ENCODE data around the gene FGD2. TPM values are rescaled to one million over a fixed set of nuclear protein-coding genes. Genes with fewer than 3 reads are reported as not detected.

The FGD2 gene
- total RNA-seq, 1 donor from 2014 or later: not detected

DNA sequence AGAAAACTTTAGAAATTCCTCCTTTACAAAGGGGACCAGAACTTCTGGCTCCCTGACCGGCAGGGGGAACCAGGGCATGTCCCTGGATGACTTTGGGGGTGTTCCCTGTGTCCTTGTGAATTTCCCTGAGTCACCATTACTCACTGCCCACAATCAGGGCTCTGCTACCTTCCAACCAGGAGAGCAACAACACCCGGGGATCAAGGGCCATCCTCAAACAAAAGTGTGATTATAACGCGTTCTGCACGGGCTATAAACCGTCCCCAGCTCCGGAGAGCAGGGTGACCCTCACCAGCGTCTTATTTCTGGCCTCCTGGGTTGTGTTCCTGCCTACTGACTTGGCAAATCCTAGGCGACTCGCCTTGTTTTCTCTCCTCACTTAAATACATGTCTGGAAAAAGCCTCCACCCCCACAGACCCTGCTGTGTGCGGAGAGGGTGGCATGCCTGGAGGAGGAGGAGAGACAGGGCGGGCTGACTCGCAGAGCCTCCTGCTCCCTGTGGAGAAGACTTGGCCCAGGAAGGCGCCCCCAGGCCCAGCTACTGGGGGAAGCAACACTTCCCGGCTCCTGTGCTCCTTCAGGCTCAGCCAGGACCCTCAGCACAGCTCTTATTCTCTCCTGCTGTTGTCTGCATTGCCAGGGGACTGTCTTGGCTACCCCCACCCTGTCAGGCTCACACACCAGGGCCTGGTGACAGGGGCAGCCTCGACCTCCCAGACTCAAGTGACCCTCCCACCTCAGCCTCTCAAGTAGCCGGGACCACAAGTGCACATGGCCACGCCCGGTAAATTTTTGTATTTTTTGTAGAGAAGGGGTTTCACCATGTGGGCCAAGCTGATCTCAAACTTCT, 54.1 kb downstream of the FGD2 start:
- no peaks in the 10 kb centered on the region for H3K9me3 Mint-ChIP-seq
- H3K27ac Mint-ChIP-seq: peak overlapping the region; percentile 84
- H3K36me3 Mint-ChIP-seq: no peaks in the 10 kb centered on the region
- H3K27me3 Mint-ChIP-seq (ENCODE audit: low read depth): no peaks in the 10 kb centered on the region
- TF ChIP-seq CTCF (IDR thresholded peaks at IDR 0.05; ENCODE audit: unreplicated experiment): no peak
- DNase-seq (ENCODE audit: low spot score in 2 of 2, unreplicated experiment in 2 of 2): peak in 1 of 2 experiments; percentile 51
- H3K4me3 Mint-ChIP-seq: peak overlapping the region; percentile 7
- peaks cover 12% of the 10 kb centered on the region for H3K4me1 Mint-ChIP-seq

DNA sequence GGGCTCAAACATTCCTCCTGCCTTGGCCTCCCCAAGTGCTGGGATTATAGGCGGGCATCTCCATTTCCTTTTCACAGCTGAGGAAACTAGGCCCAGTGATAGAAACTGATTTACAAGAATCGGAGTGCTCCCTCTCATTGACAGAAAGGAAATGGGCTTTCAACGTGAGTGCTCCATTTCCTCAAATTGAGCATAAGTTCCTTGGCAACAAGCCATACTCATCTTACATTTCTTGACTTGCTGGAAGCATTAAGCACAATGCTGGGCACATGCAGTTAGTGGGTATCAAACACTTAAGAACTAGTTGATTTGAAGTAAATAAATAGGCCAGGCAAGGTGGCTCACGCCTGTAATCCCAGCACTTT, 54.7 kb downstream of the FGD2 start:
- no peaks in the 10 kb centered on the region for H3K36me3 Mint-ChIP-seq
- no peak overlapping the region for H3K4me3 Mint-ChIP-seq
- H3K27ac Mint-ChIP-seq: peak overlapping the region; percentile 84
- H3K4me1 Mint-ChIP-seq: peaks cover 12% of the 10 kb centered on the region
- H3K27me3 Mint-ChIP-seq (ENCODE audit: low read depth): no peaks in the 10 kb centered on the region
- H3K9me3 Mint-ChIP-seq: no peaks in the 10 kb centered on the region
- no peak for DNase-seq (ENCODE audit: low spot score in 2 of 2, unreplicated experiment in 2 of 2)
- TF ChIP-seq CTCF (IDR thresholded peaks at IDR 0.05; ENCODE audit: unreplicated experiment): no peak

GRCh38 chr6:37061157-37061804, 55.8 kb downstream of the FGD2 start:
- no peak for DNase-seq (ENCODE audit: low spot score in 2 of 2, unreplicated experiment in 2 of 2)
- H3K27ac Mint-ChIP-seq: no peak overlapping the region
- H3K9me3 Mint-ChIP-seq: no peaks in the 10 kb centered on the region
- no peaks in the 10 kb centered on the region for H3K27me3 Mint-ChIP-seq (ENCODE audit: low read depth)
- no peak for TF ChIP-seq CTCF (IDR thresholded peaks at IDR 0.05; ENCODE audit: unreplicated experiment)
- H3K36me3 Mint-ChIP-seq: no peaks in the 10 kb centered on the region
- H3K4me3 Mint-ChIP-seq: no peak overlapping the region
- peaks cover 12% of the 10 kb centered on the region for H3K4me1 Mint-ChIP-seq

GRCh38 chr6:37062424-37062823, 57.0 kb downstream of the FGD2 start:
- Mint-ChIP-seq H3K4me3 (no peak overlapping the region), H3K36me3 (no peaks in the 10 kb centered on the region), H3K27me3 (ENCODE audit: low read depth) (no peaks in the 10 kb centered on the region), H3K4me1 (peaks cover 12% of the 10 kb centered on the region), H3K9me3 (no peaks in the 10 kb centered on the region), H3K27ac (no peak overlapping the region)
- no peak for DNase-seq (ENCODE audit: low spot score in 2 of 2, unreplicated experiment in 2 of 2)
- no peak for TF ChIP-seq CTCF (IDR thresholded peaks at IDR 0.05; ENCODE audit: unreplicated experiment)

DNA sequence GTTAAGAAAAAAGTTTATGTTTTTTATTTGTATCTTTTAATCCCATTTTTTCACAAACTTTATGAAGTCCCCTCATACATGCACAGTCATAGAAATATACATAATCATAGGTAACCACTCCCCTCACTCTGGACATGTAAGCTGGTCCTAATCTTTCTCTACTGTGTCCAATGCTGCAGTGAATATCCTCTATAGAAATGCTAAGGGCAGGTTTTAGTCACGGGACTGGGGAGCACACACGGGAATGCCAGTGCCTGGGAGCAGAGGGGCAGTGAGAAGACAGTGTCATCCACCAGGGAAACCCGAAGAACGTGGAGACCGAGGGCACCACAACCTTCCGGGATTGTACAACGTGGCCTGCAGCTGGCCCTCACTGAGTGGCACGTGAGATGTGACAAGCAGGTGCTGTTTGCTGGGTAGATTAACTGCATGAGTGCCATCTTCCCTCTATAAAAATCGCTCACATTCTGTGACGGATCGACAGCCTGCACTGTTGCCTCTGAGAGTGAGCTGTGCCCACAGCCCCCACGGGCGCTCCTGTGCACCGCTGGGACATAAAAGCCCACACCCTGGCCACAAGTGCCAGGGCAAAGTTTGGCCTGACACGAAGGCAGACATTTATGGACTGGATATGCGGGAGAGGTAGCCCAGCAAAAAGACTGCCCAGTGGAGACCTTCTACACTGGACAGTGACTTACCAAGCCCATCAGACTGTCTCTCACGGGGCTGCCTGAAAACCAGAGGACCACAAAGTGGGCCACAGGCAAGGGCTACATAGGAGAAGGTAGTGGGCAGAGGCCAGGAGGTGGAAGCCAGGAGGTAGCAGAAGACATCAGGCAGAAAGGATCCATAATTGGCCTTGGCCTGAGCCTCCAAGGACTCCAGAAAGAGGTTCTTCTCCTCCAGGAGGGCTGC, 63.2 kb downstream of the FGD2 start:
- DNase-seq (ENCODE audit: low spot score in 2 of 2, unreplicated experiment in 2 of 2): no peak
- Mint-ChIP-seq H3K27me3 (ENCODE audit: low read depth) (no peaks in the 10 kb centered on the region), H3K4me1 (peaks cover 9% of the 10 kb centered on the region), H3K36me3 (peaks cover 2% of the 10 kb centered on the region), H3K4me3 (no peak overlapping the region), H3K27ac (no peak overlapping the region), H3K9me3 (peaks cover 3% of the 10 kb centered on the region)
- no peak for TF ChIP-seq CTCF (IDR thresholded peaks at IDR 0.05; ENCODE audit: unreplicated experiment)
